K562 (cell line): ENCODE measurements around the gene SLC6A9.

Experiments
- ARID2 ChIP-seq: fragments of 450-650 bp; IDR thresholded peaks from 2 replicates; pipeline ENCODE4 v1.6.1; 2017; ENCODE audit warnings: antibody characterized with exemption, mild to moderate bottlenecking
- CTCF ChIP-seq, 3 experiments: IDR thresholded peaks in 2 of 3; conservative IDR thresholded peaks in 1 of 3; 2 replicates each; pipeline ENCODE4 v1.5.1; 2011 to 2012; ENCODE audit warnings: low read length in 3 of 3, mild to moderate bottlenecking in 3 of 3, control low read depth in 2 of 3, improper control_type of control experiment in 1 of 3, inconsistent platforms in 1 of 3, low read depth in 1 of 3, mixed read lengths in 1 of 3, moderate library complexity in 1 of 3; ENCODE audit not compliant: insufficient read depth in 2 of 3
- EZH2 ChIP-seq: IDR thresholded peaks from 2 replicates; pipeline ENCODE4 v1.6.1; 2012; ENCODE audit warnings: low read depth, mild to moderate bottlenecking, inconsistent platforms, low read length, borderline replicate concordance
- NFATC3 ChIP-seq: fragments of 450-650 bp; IDR thresholded peaks from 2 replicates; pipeline ENCODE4 v1.6.1; 2017; ENCODE audit warnings: mild to moderate bottlenecking
- SIN3A ChIP-seq, 2 experiments: fragments of 150-350 bp in 1 of 2; IDR thresholded peaks; 2 replicates each; pipeline ENCODE4 v1.6.1; 2011 to 2016; ENCODE audit warnings: borderline replicate concordance in 2 of 2, low read depth in 2 of 2, low read length in 2 of 2, mild to moderate bottlenecking in 2 of 2, moderate library complexity in 2 of 2; ENCODE audit not compliant: control insufficient read depth in 1 of 2

- TF ChIP-seq EZH2 (no peak), CTCF (IDR thresholded peaks at IDR 0.05 in 2 of 3, conservative IDR thresholded peaks at IDR 0.05 in 1 of 3; ENCODE audit: insufficient read depth in 2 of 3, low read depth in 1 of 3, low read length in 3 of 3) (no peak), ARID2 (no peak), NFATC3 (no peak), SIN3A (IDR thresholded peaks at IDR 0.05; ENCODE audit: borderline replicate concordance in 2 of 2, control insufficient read depth in 1 of 2, low read depth in 2 of 2, low read length in 2 of 2) (no peak)
Measured at GRCh38 chr1:44071461-44071860, 40.2 kb upstream of the SLC6A9 start.
